ENCODE data around the gene USF2.

The USF2 gene

GRCh38 chr19:35265900-35266519 lies 2.8 kb upstream of the USF2 start:
- Histone ChIP-seq H3K9me3 (ENCODE audit: control insufficient read depth, insufficient read depth, low read depth, low read length) (no peaks in the 10 kb centered on the region), H3K36me3 (ENCODE audit: control insufficient read depth in 2 of 2, insufficient read depth in 1 of 2, low read length in 2 of 2) (peaks cover 42 to 54% of the 10 kb centered on the region in 2 experiments), H3K4me3 (ENCODE audit: low read depth, low read length) (no peak overlapping the region), H3K27ac (ENCODE audit: extremely low read depth, low read depth, low read length) (peak overlapping the region; percentile 100), H3K4me1 (ENCODE audit: control insufficient read depth, insufficient read depth, low read length) (peaks cover 24% of the 10 kb centered on the region)
- CTCF ChIA-PET = interaction anchor here (0.5 to 1.3 kb wide), 6 partner anchors 9 to 202 kb away, joined by 3 to 7 read pairs (median 3); partner anchors contain the start of gene LGI4
- TF ChIP-seq REST (tag by site-specific recombination; IDR thresholded peaks at IDR 0.05) (no peak), PRDM6 (tag by site-specific recombination; IDR thresholded peaks at IDR 0.05) (no peak), YY2 (tag by site-specific recombination; IDR thresholded peaks at IDR 0.05) (no peak), ZNF600 (tag by site-specific recombination; IDR thresholded peaks at IDR 0.05) (peak; percentile 65; the same call in 1 of the 2 replicates), SCRT1 (tag by site-specific recombination; IDR thresholded peaks at IDR 0.05; ENCODE audit: borderline replicate concordance) (0 out of 2 replicates have a peak, but pooled peaks have one; percentile 13), ZNF16 (tag by site-specific recombination; IDR thresholded peaks at IDR 0.05; ENCODE audit: low read depth) (no peak), HOXC10 (CRISPR knock-in tag; IDR thresholded peaks at IDR 0.05) (no peak), HIC1 (tag by site-specific recombination; IDR thresholded peaks at IDR 0.05) (peak; percentile 63), ZNF777 (tag by site-specific recombination; IDR thresholded peaks at IDR 0.05; ENCODE audit: borderline replicate concordance) (no peak; the same call in 1 of the 2 replicates), ZNF26 (tag by site-specific recombination; IDR thresholded peaks at IDR 0.05) (no peak), PBX3 (CRISPR knock-in tag; IDR thresholded peaks at IDR 0.05) (peak; percentile 48), OSR2 (tag by site-specific recombination; IDR thresholded peaks at IDR 0.05) (no peak), ZNF394 (tag by site-specific recombination; IDR thresholded peaks at IDR 0.05; ENCODE audit: borderline replicate concordance) (peak; percentile 17; the same call in 1 of the 2 replicates), ZNF677 (tag by site-specific recombination; IDR thresholded peaks at IDR 0.05) (peak; percentile 41; the same call in 1 of the 2 replicates), SCRT2 (tag by site-specific recombination; IDR thresholded peaks at IDR 0.05) (peak; percentile 81), ZNF362 (tag by site-specific recombination; IDR thresholded peaks at IDR 0.05) (no peak)
- POLR2A ChIA-PET = interaction anchor here (0.5 to 5.2 kb wide), 11 partner anchors 9 to 496 kb away, joined by 3 to 35 read pairs (median 5); partner anchors contain the start of genes HAMP and PSENEN

Measured in HEK293 (cell line).